Adrenal gland (tissue), 5 donors: ENCODE data around the gene NRAS.

Experiments
- CTCF ChIP-seq, 6 experiments: fragments of 450-650 bp in 4 of 6; fragments of 200-600 bp in 2 of 6; sonication (generic) in 1 of 6; IDR thresholded peaks; 1 replicate in 5 of 6; 2 replicates in 1 of 6; pipeline versions ENCODE4 v1.5.1 to v1.8.0; 2016 to 2021; ENCODE audit warnings: antibody characterized with exemption in 6 of 6, mild to moderate bottlenecking in 2 of 6, moderate library complexity in 1 of 6
- POLR2A ChIP-seq, 2 donors: fragments of 450-650 bp; IDR thresholded peaks; one replicate each; pipeline ENCODE4 v1.6.1; 2017; ENCODE audit warnings: antibody characterized with exemption in 2 of 2, mild to moderate bottlenecking in 2 of 2, moderate library complexity in 1 of 2
- donor health status: DM: no; HTN: no; CAD: no.

- TF ChIP-seq POLR2A (IDR thresholded peaks at IDR 0.05) (no peak), CTCF (IDR thresholded peaks at IDR 0.05) (no peak)
Measured at GRCh38 chr1:114703242-114703641, 13.3 kb downstream of the NRAS start.
